ENCODE data around the gene GDPD4. TPM values are rescaled to one million over a fixed set of nuclear protein-coding genes. Genes with fewer than 3 reads are reported as not detected.
"Not testable (repeated sequence)": the region's sequence is repeated elsewhere in the genome, so short reads cannot be mapped to it uniquely, and the experiment has no call there.

Gene GDPD4
- total RNA-seq, 1 donor from 2014 or later, result not detected

GRCh38 chr11:77309401-77310085 lies 8.1 kb upstream of the GDPD4 start:
- Histone ChIP-seq H3K36me3 (no peaks in the 10 kb centered on the region), H3K9me3 (no peaks in the 10 kb centered on the region), H3K4me3 (no peak overlapping the region), H3K4me1 (no peaks in the 10 kb centered on the region), H3K27ac (no peak overlapping the region), H3K27me3 (no peaks in the 10 kb centered on the region)
- no peak for DNase-seq (ENCODE audit: low spot score in 2 of 2)
- intact Hi-C loops (cut with DNase I), result no loop called here
- TF ChIP-seq CTCF (IDR thresholded peaks at IDR 0.05), result no peak

GRCh38 chr11:77308838-77309237 lies 7.4 kb upstream of the GDPD4 start:
- H3K27me3 ChIP-seq, result no peaks in the 10 kb centered on the region
- intact Hi-C loops (cut with DNase I), result no loop called here
- no peak for DNase-seq (ENCODE audit: low spot score in 2 of 2)

GRCh38 chr11:77303328-77303727 lies 1.8 kb upstream of the GDPD4 start:
- Histone ChIP-seq H3K27ac (no peak overlapping the region), H3K4me3 (no peak overlapping the region), H3K36me3 (no peaks in the 10 kb centered on the region), H3K27me3 (no peaks in the 10 kb centered on the region), H3K9me3 (no peaks in the 10 kb centered on the region), H3K4me1 (no peaks in the 10 kb centered on the region)
- TF ChIP-seq CTCF (IDR thresholded peaks at IDR 0.05), result no peak
- DNase-seq (ENCODE audit: low spot score in 2 of 2), result no peak
- intact Hi-C loops (cut with DNase I), result no loop called here

More at GRCh38 chr11:77308838-77309237, 7.4 kb upstream of the GDPD4 start:
- Histone ChIP-seq H3K9me3 (no peaks in the 10 kb centered on the region), H3K36me3 (no peaks in the 10 kb centered on the region), H3K4me1 (no peaks in the 10 kb centered on the region), H3K4me3 (no peak overlapping the region), H3K27ac (no peak overlapping the region)
- no peak for TF ChIP-seq CTCF (IDR thresholded peaks at IDR 0.05)

- TF ChIP-seq CTCF (IDR thresholded peaks at IDR 0.05), result no peak
- no peak overlapping the region for H3K4me3 ChIP-seq
- no peaks in the 10 kb centered on the region for H3K36me3 ChIP-seq
- H3K4me1 ChIP-seq, result no peaks in the 10 kb centered on the region
- H3K9me3 ChIP-seq, result no peaks in the 10 kb centered on the region
- intact Hi-C loops (cut with DNase I), result no loop called here
- DNase-seq (ENCODE audit: low spot score in 2 of 2), result no peak
- H3K27me3 ChIP-seq, result no peaks in the 10 kb centered on the region
- H3K27ac ChIP-seq, result no peak overlapping the region
Observed at GRCh38 chr11:77302752-77303151, 1.3 kb upstream of the GDPD4 start.

- Histone ChIP-seq H3K27ac (no peak overlapping the region), H3K4me3 (no peak overlapping the region), H3K36me3 (no peaks in the 10 kb centered on the region), H3K27me3 (no peaks in the 10 kb centered on the region), H3K4me1 (no peaks in the 10 kb centered on the region), H3K9me3 (no peaks in the 10 kb centered on the region)
- no peak for TF ChIP-seq CTCF (IDR thresholded peaks at IDR 0.05)
- no peak for DNase-seq (ENCODE audit: low spot score in 2 of 2)
- intact Hi-C loops (cut with DNase I), result no loop called here
Observed at GRCh38 chr11:77300695-77301094, 791 bp downstream of the GDPD4 start.

- H3K4me1 ChIP-seq; DNase-seq (ENCODE audit: low spot score in 2 of 2); H3K9me3 ChIP-seq; H3K36me3 ChIP-seq; intact Hi-C loops (cut with DNase I); H3K4me3 ChIP-seq; H3K27ac ChIP-seq; H3K27me3 ChIP-seq: not testable (repeated sequence)
Observed at GRCh38 chr11:77300028-77300427, 1.5 kb downstream of the GDPD4 start.

Measured in ascending aorta (tissue), 2 donors.